LNCaP clone FGC (cell line): ENCODE results near the gene OLFML2B.
A peak's percentile ranks its signal among the peaks of the same experiment; 100 is the strongest.
"Not testable (repeated sequence)": the region's sequence is repeated elsewhere in the genome, so short reads cannot be mapped to it uniquely, and the experiment has no call there.

Source experiments
- DNase-seq: peaks from one replicate; pipeline ENCODE4 v3.0.0-alpha.2; 2011; ENCODE audit warnings: low read depth
- H3K4me3 ChIP-seq: 2 replicates; pipeline ENCODE4 v1.5.1; 2011; ENCODE audit warnings: mild to moderate bottlenecking, low read depth, low read length, control low read depth
- TF ChIP-seq, protein P1 (sequence below): IDR thresholded peaks from 2 replicates; pipeline ENCODE4 v1.5.1; 2012; ENCODE audit warnings: mild to moderate bottlenecking; ENCODE audit not compliant: control insufficient read depth, insufficient read depth; ENCODE audit errors: extremely low read depth

Gene OLFML2B

DNA sequence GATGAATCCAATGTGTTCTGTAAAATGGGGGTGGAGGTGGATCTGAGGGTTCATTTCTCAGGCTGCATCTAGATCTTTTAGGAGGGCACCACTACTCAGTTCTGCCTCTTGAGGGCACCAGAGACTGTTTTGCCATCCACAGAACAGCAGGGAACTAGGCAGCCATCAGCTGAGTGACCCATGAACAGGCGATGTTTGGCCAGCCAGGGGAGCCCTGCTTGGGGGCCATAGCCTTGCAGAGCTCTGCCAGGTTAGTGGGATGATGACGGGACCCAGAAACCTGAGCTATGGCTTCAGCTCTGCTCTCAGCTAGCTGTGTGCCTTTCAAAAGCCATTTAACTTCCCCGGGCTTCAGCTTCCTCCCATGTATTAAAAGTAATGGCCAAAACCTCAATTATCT, 32.4 kb upstream of the OLFML2B start:
- no peak for DNase-seq
- no peak overlapping the region for H3K4me3 ChIP-seq
- TF ChIP-seq, protein P1, sequence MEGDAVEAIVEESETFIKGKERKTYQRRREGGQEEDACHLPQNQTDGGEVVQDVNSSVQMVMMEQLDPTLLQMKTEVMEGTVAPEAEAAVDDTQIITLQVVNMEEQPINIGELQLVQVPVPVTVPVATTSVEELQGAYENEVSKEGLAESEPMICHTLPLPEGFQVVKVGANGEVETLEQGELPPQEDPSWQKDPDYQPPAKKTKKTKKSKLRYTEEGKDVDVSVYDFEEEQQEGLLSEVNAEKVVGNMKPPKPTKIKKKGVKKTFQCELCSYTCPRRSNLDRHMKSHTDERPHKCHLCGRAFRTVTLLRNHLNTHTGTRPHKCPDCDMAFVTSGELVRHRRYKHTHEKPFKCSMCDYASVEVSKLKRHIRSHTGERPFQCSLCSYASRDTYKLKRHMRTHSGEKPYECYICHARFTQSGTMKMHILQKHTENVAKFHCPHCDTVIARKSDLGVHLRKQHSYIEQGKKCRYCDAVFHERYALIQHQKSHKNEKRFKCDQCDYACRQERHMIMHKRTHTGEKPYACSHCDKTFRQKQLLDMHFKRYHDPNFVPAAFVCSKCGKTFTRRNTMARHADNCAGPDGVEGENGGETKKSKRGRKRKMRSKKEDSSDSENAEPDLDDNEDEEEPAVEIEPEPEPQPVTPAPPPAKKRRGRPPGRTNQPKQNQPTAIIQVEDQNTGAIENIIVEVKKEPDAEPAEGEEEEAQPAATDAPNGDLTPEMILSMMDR: peak; percentile 96

DNA sequence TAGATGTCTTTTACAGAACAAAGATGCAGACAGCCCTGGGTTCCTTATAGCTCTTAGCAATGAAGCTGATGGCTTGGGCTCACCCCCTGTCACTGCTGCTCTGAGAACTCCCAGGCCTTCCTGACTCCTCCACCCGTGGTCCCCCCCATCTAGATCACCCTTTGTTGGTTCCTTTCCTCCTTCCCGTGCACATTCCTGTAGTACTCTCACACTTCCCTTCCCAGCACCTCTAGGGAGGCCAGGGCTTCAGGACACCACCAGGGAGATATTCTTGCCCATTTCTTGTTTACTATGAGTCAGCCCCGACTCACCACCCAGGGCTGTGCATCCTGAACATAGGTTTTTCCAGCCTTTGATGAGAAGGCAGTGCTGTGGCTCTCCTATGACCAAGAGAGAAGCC, 31.4 kb upstream of the OLFML2B start:
- no peak overlapping the region for H3K4me3 ChIP-seq
- no peak for DNase-seq
- TF ChIP-seq, protein P1: no peak

DNA sequence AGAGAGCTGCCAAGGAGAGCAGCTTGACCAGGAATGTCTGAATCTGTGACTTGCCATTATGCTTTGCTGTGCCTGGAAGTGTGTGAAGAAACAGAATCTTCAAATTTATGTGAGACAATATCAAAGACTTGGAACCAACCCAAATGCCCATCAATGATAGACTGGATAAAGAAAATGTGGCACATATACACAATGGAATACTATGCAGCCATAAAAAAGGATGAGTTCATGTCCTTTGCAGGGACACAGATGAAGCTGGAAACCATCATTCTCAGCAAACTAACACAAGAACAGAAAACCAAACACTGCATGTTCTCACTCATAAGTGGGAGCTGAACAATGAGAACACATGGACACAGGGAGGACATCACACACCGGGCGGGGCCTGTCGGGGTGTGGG, 30.3 kb upstream of the OLFML2B start:
- H3K4me3 ChIP-seq, DNase-seq: not testable (repeated sequence)

DNA sequence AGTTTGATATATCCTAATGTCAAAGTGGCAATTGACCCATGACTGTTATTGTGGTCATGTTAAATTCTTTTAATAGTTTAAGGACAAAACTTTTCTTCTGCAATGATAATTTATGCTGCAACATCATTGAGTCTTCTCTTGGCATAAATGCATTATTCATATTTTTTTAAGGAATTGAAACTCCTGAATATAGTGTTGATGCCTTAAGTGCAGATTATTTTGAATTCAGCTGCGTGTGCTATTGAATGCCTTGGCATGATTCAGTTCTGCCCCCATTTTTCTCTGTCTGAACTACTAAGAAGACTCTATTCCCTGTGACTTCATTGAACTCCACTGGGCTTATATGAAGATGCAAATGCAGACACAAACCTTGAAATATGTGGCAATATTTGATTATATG, 23.3 kb upstream of the OLFML2B start:
- no peak for DNase-seq
- H3K4me3 ChIP-seq: no peak overlapping the region
- TF ChIP-seq, protein P1: no peak

DNA sequence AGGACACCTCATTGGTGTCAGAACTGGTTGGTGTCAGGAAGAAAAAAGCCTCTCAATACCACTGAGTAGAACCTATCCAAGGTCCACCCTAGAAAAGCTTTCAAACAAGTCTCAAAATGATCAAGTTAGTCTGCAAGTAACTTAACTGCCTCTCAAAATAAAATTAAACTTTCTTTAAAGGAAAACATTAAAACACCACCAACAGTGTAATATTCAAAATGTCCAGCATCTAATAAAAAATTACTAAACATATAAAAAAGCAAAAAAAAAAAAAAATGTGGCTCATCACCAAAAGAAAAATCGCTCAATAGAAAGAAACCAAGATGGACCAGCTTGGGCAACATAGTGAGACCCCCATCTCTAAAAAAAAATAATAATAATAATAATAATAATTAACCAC, 18.7 kb upstream of the OLFML2B start:
- H3K4me3 ChIP-seq: no peak overlapping the region
- no peak for DNase-seq
- TF ChIP-seq, protein P1: no peak

DNA sequence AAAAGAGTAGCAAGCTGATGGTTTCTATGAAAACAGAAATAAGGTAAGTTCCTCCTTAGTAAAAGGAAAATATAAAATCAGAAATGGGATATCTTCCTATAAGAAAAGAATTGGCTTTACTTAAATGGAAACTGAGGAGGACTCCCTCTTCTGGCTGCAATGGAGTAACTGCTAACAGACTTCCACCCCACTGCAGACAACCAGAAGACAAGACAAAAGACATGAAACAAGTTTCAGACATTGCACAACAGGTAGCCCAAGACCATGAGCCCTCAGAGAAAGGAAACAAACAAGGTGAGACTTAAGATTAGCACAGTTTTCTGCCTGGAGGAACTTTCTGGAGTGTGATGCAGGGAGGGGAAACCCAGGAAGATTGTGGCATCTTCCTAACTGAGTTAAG, 17.0 kb upstream of the OLFML2B start:
- H3K4me3 ChIP-seq: no peak overlapping the region
- TF ChIP-seq, protein P1: peak; percentile 45; the same call in 1 of the 2 replicates
- no peak for DNase-seq

DNA sequence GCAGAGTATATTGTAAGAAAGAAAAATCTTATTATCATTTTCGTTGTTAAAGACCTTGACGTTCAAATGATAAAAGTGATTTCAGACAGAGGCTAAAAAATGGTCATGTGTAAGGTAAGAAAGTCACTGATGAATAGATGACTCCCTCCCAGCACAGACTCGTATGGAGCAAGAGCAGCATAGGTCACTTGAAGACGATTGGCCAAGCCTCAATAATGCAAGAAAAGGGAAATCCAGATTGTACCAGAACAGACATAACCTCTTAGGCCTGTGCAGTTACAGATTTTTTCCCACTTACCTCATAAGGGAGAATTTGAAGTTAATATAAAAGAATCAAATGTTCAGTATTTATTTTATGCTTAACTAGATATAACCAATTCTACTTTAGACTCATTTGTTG, 16.3 kb upstream of the OLFML2B start:
- DNase-seq: no peak
- TF ChIP-seq, protein P1: no peak
- no peak overlapping the region for H3K4me3 ChIP-seq
